GM12872 (cell line): ENCODE measurements around the gene LRRC8D.

Source experiments
- TF ChIP-seq, protein P1 (sequence below): IDR thresholded peaks from 3 replicates; pipeline ENCODE4 v1.5.1; 2011; ENCODE audit warnings: low read depth, mild to moderate bottlenecking, low read length, moderate library complexity; ENCODE audit not compliant: insufficient read depth

The LRRC8D gene

DNA sequence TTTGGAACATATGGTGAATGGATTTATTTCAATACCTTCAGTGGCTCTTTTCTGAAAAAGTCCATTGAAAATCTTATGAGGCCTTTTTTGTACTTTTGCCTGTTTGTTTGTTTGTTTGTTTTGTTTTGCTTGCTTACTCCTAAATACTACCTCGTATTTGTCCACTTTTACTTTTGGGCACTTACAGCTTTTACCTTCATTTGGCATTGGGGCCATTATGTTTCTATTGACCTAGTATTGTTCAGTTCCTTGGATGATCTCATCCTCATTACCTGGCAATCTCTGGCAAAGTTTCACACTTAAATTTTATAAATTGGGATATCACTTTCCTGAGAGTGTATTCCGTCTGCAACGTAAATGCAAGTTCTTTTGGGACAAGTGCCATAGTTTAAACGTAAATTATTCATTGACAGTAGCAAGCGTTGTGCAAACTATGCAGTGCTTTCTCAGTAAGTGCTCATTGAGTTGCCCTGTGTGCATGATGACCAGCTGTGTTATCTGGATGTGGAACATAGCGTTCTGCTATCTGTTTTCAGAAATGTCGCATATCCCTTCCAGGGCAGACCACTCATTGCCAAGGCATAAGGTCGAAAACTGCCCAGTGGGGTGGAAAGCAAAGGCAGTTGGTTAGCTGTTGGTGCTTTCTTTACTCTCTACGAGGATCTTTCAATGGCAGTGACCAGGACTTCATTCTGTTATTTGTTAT lies 51.1 kb downstream of the LRRC8D start:
- TF ChIP-seq, protein P1, sequence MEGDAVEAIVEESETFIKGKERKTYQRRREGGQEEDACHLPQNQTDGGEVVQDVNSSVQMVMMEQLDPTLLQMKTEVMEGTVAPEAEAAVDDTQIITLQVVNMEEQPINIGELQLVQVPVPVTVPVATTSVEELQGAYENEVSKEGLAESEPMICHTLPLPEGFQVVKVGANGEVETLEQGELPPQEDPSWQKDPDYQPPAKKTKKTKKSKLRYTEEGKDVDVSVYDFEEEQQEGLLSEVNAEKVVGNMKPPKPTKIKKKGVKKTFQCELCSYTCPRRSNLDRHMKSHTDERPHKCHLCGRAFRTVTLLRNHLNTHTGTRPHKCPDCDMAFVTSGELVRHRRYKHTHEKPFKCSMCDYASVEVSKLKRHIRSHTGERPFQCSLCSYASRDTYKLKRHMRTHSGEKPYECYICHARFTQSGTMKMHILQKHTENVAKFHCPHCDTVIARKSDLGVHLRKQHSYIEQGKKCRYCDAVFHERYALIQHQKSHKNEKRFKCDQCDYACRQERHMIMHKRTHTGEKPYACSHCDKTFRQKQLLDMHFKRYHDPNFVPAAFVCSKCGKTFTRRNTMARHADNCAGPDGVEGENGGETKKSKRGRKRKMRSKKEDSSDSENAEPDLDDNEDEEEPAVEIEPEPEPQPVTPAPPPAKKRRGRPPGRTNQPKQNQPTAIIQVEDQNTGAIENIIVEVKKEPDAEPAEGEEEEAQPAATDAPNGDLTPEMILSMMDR: no peak

DNA sequence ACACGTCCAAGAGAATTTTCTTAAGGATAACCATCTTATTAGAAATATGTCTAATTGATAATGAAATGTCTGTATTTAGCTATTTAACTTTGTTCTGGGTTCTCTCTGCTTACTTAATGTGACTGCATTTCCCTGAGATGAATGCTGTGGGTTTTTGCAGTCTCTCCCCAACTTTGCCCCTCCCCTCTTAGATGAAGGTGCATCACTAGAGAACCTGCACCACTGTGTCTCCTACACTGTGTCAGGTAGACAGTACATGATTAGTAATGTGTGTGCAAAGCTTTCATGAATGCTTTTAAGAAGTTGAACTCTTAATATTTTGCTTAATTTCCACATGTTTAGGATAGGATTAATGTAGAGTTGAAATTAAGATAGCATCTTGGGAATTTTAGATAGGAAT lies 51.7 kb downstream of the LRRC8D start:
- TF ChIP-seq, protein P1: no peak

DNA sequence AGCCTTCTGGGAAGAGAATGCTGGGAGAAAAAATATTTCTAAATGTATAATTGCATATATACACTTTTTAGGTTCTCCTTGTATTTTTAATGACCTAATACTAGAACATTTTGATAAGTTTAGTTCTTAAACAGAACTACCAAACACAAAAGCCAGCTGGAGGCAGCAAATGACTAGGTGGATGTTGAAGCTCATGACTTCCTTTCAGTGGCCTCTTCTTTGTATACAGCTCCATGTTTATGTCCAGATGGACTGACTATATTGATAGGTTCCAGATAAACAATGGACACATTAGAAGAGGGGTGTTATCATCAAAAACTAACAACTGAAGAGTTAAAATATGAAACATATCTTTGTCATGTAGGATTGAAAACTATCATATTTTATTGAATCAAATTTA lies 52.5 kb downstream of the LRRC8D start:
- TF ChIP-seq, protein P1: no peak

DNA sequence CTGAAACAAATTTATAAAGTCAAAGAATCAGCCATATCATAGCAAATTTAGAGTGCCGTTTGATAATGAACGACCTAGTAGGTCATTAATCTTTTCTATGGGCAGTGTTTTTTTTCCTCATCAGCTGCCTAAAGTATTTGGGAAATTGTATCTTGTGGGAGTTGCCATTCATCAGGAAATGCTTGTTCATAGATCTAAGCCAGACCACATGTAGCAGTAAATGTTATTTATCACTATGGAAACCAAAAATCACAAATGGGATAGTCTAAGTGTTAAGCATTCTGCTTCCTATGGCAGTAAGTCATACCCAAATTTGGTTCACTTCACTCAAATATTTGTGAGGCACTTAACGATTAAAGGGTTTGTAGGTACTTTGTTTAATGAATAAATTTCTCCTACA lies 52.9 kb downstream of the LRRC8D start:
- TF ChIP-seq, protein P1: no peak

DNA sequence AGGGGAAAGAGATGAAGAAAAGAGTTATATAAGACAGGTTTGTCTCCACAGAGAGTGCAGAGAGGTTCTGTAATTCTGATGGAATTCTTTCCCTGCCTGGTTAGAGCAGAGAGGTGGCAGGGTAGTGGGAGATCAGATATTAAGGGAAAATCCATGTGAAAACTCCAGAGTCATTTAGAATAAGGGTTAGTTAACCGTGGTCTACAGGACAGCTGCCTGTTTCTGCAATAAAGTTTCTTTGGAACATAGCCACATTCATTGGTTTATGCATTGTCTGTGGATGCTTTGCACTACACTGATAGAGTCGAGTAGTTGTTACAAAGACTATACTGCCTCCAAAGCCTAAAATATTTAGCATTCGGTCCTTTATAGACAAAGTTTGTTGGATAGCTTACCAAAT lies 55.6 kb downstream of the LRRC8D start:
- TF ChIP-seq, protein P1: no peak

DNA sequence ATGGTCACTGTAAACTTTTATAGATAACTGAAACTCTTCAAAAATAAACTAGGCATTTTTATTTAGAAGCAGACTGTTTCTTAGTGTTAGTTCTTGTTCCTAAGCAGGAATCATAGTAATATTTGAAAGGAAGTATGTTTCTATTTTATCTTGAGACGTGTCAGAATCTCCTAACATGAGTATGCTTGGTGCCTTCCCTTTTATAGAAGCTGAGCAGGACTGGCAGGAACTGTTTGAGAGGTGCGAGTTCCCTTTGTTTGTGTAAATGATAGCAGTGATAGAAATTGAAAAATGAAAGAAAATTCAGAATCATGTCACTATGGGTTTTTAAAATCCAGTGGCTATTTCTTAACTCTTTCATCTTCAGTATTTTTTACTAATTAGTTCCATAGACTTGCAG lies 56.9 kb downstream of the LRRC8D start:
- TF ChIP-seq, protein P1: no peak

DNA sequence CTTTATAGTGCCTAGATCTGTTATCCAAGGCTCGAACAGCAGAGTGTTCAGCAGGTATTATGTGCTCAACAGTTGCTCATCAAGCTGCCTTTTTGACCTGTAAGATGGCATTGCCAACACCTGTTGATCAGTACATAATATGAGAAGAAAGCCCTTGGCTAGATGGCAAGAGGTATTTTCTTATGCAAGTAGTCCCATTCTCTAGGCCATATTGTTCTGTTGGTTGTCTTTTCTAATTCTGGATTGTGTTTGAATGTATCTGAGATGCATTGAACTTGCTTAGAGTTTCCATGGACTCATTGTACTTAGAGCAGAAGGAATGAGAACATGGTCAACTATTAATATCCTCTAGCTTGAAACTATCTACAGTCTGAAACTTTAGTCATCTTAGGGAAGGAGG lies 57.4 kb downstream of the LRRC8D start:
- TF ChIP-seq, protein P1: no peak
